G401.6 (cell line): Measurements from ENCODE around the gene TP63.

ENCODE experiments used
- FAIRE-seq: peaks from 2 replicates; lab custom pipeline; 2012; peaks lifted over from hg19 to GRCh38; lab: Jason Lieb, UNC

The TP63 gene

DNA sequence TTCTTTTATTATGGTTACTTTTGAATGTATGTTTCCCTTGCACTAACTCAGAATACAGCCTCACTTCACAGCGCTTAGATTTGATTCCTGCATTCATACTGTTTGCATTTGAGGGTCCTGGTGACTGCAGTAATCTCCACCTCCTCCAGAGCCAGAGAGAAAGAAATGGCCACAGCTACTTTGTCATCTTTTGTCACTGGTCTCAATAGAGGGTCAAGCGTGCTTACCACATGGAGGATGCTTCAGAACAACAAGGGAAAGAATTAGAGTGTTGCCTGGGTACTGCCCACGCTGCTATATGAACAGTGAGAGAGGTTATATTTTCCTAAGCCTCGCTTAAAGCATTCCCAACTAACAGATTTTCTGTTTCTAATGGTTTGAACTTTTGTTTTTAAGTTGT is 190.1 kb downstream of the TP63 start:
- no peak for FAIRE-seq

DNA sequence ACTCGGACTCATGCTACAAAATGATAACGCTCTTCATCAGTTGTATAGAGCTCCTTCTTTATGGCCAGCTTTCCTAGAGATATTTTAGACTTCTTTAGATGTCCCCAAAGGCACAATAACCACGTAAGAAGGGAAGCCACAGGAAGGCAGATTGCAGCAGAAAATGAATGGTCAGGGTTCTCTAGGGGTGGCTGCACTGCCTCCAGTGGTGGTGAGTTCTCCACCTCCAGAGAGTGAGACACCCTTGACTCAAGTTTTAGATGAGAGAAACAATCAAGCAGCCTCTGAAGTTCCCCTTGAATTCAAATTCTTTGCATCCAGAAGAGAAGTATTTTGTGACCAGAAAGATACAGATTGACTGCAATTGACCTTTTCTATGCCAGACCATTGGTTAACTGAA is 191.5 kb downstream of the TP63 start:
- FAIRE-seq, result no peak

DNA sequence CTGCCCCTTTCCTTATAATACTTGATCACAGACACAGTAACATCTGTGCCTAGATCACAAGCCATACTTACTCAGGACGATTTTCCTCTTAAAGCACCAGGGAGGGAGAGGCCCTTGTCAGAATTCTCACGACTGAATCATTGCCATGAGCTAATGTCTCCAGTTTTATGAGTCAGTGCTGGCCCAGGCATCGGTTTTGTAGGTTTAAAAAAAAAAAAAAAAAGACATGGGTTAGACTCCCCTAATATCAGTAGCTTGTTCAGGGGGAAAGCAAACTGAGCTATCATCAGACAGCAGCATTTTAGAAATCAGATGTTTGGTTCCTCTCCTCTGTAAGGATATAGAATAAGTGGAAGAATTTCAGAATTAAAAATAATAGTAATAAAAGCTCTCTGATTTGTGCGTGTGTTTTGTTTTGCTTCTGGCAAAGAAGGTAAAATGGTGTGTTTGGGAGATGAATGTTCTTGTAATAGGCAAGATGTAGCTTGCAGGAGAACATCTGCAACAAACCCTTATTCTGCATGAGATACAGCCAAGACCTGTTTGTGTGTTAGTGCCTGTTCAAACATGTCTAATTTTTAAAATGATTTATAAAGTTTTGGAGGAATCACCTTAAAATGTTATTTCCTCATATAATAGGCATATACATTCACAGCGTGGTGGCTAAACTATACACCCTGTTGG is 193.6 kb downstream of the TP63 start:
- FAIRE-seq, result no peak

GRCh38 chr3:189826566-189826965 is 195.4 kb downstream of the TP63 start:
- FAIRE-seq, result no peak

GRCh38 chr3:189827108-189827507 is 195.9 kb downstream of the TP63 start:
- no peak for FAIRE-seq

- no peak for FAIRE-seq
Observed at GRCh38 chr3:189830401-189830800, 199.2 kb downstream of the TP63 start.

DNA sequence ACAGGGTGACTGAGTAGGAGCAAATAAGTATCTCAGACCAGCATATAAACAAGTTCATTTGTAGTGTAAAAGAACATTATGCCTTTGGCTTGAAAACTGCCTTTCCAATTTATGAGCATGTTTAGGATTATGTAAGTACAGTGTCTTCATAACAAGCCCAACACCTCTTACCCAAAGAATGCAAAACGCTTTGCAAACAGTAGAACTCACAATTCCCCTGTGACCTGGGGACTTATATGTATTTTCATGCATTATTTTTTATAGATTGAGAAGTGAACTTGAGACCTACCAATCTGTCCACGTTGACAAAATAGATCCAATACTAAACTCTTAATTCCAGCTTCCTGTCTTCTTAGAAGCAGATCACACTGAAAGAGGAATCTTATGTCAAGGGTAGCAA is 202.1 kb downstream of the TP63 start:
- FAIRE-seq, result no peak

GRCh38 chr3:189833996-189834395 is 202.8 kb downstream of the TP63 start:
- FAIRE-seq, result no peak

DNA sequence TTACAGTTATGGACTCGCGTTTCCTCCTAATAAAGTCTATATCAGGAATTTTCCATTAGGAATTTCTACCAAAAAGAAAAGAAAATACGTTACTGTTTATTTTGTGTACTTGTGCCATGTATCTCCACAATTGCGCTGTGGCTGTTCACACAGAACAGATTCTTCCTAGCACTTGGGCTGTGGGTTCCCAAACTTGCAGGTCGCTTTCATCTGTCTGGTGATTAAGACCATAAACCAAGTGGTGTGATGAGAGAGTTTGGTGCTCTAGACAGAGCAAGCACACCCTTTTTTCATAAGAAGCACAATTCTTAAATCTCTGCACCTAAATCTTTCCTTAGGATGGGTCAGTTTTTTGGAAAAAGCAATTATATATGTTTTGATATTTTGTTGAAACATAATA is 203.3 kb downstream of the TP63 start:
- FAIRE-seq, result no peak

GRCh38 chr3:189836795-189837194 is 205.6 kb downstream of the TP63 start:
- FAIRE-seq, result no peak

GRCh38 chr3:189838291-189838690 is 207.1 kb downstream of the TP63 start:
- FAIRE-seq, result no peak

- FAIRE-seq, result no peak
Observed at GRCh38 chr3:189839576-189839975, 208.4 kb downstream of the TP63 start.

DNA sequence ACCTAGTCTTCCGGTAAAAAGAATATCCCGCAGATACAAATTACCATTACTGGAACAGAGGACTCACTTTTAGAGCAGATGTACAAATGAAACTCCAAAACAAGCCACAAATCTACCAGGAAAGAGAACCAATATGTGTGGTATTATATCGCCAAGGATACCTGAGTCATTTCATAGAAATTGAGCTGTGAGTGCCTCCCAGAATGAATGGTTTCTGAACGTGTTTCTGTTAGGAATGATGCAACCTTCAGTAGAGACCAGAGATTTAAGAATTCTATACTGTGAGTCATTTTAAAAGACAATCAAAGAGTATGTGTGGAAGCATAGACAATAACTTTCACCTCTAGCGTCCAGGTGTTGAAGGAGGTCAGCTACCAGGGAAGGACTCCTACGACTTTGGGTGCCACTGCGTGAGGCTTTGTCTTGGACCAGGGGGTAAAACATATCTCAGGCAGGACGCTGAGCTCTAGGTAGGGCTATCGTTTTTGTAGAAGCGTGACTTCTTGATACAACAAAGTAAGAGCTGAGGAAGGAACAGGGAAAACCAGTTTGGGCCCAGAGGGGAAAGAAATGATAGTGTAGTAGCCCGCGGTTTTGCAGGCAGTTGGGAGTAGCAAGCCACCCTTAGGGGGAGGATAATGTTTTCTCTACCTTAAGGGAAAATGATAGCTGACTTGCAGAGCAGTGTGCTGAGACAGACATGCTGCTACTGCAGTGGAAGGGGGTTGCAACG is 210.4 kb downstream of the TP63 start:
- FAIRE-seq, result no peak

GRCh38 chr3:189842681-189843602 is 211.8 kb downstream of the TP63 start:
- no peak for FAIRE-seq

GRCh38 chr3:189845069-189845468 is 213.9 kb downstream of the TP63 start:
- FAIRE-seq, result no peak

DNA sequence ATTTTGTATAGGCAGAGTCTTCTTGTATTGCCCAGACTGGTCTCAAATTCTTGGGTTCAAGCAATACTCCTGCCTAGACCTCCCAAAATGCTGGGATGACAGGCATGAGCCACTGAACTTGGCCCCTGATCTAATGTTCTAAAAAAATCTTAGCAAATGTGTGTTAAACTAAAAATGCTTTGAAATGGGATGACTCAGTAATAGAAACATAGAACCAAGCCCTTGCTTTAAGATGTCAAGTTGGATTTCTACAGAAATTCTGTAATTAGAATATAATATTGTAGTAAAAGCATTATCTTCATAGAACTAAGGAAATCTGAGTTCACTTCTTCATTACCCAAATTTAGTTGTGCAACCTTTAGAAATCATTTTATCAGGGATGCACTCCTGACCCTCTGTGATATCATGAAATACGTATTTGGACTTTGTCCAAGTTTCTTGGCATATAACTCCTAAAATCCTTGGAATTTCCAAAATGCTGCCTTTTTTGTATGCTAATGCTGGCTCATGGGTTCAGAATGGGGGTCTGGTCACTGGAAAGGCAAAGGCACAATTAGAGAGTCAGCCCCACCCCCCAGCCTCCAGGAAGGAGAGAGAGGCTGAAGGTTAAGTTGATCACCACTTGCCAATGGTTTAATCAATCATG is 217.3 kb downstream of the TP63 start:
- no peak for FAIRE-seq

DNA sequence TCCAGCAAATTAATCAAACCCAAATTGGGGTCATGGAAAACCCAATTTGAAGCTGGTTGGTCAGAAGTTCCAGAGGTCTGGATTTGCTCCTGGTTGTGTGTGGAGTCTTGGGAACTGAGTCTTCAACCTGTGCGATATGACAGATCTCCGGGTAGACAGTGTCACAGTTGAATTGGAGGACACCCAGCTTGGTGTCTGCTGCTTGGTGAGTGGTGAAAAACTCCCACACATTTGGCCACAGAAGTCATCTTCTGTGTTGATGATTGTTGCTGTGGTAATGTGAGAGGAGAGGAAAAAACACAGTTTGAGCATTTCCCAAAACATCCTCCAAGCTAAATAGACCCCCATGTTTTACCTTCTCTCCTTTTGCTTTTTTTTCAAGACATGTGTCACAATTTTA is 218.1 kb downstream of the TP63 start:
- FAIRE-seq, result no peak

GRCh38 chr3:189851682-189852081 is 220.5 kb downstream of the TP63 start:
- no peak for FAIRE-seq

- FAIRE-seq, result no peak
Observed at GRCh38 chr3:189853906-189854305, 222.7 kb downstream of the TP63 start.

GRCh38 chr3:189860296-189860695 is 229.1 kb downstream of the TP63 start:
- FAIRE-seq, result no peak

DNA sequence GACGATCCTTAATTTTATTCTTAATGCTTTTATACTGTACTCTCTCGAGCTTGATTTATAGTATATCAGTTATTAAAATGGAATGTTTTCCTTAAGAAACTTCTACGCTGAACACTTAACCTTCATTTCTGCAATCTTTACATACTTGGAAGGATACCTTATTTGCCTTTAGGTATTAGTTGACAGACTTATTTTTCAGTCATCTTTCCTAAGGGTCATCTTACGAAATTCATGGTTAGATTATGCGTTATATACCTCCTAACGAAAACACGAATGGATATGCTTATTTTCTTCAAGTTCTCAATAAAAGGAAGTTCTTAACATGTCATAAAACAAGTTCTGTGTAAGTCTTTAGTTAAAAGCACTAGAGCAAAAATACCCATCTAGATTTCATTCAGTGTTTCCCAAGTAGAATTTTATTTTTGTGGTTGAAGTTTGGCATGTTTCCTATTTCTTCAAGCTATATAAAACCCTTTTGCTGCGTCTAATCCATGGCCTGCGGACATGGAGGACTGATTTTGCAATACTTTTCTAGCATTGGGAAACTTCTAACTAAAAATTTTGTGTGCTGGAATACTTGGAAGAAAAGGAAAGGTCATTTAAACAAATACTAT is 231.3 kb downstream of the TP63 start:
- no peak for FAIRE-seq

DNA sequence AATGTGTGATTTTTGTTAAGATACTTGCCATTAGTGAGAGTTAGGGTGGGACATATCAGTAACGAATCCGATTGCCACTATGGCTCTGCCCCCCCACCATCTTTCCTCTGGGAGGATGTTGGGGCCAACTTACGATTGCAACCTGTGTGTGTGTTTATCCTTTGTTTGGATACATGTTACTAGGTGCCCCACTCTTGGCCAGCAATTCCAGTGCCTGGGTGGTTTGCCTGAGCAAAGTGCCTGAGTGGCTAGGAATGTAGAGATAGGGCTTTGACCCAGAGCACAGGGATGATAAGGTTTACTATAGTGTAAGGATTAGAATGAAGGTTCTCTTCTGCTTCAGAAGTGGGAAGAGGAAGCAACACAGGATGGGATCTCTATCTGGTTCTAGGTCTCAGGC is 231.8 kb downstream of the TP63 start:
- FAIRE-seq, result no peak
